Mucosa of descending colon (tissue), 3 donors: ENCODE data around the gene HDAC9. TPM values are rescaled to one million over a fixed set of nuclear protein-coding genes. Genes with fewer than 3 reads are reported as not detected.

Experiments
- ATAC-seq: fragments of 200-7000 bp; cut with Tn5 transposase; one replicate; pipeline ENCODE4 v1.9.1; 2020; ENCODE audit warnings: mild to moderate bottlenecking, moderate library complexity
- DNase-seq, 3 donors: peaks; one replicate each; pipeline ENCODE4 v3.0.0-alpha.2; 2020
- H3K36me3 ChIP-seq: fragments of 200-600 bp; one replicate; pipeline ENCODE4 v1.8.0; 2021; ENCODE audit warnings: low read depth, mild to moderate bottlenecking
- H3K4me1 ChIP-seq: fragments of 200-600 bp; one replicate; pipeline ENCODE4 v1.8.0; 2021; ENCODE audit warnings: low read depth, mild to moderate bottlenecking
- H3K4me3 ChIP-seq: fragments of 200-600 bp; one replicate; pipeline ENCODE4 v1.8.0; 2021; ENCODE audit warnings: mild to moderate bottlenecking
- H3K9me3 ChIP-seq: fragments of 200-600 bp; one replicate; pipeline ENCODE4 v1.8.0; 2021; ENCODE audit warnings: mild to moderate bottlenecking
- CTCF ChIP-seq: fragments of 200-600 bp; IDR thresholded peaks from one replicate; pipeline ENCODE4 v1.8.0; 2022; ENCODE audit warnings: antibody characterized with exemption, mild to moderate bottlenecking
- intact Hi-C, 2 donors: fragments of 100-400 bp; cut with DNase I in 1 of 2; cut with micrococcal nuclease in 1 of 2; formaldehyde crosslinking; loops; one replicate each; pipeline versions ENCODE4 v1.11.0 to v1.11.1; 2022; cut with DNase I, micrococcal nuclease
- total RNA-seq, 3 donors: library from RNA; stranded (reverse); fragmentation: NEBNext Ultra II Directional in 2 of 3; extraction: Animal tissue kit (Norgen Biotek cat#: 25700) in 2 of 3; gene quantifications; one replicate each; pipeline versions ENCODE4 v1.2.1 to v1.2.4, GENCODE V29; 2021 to 2023
- donor health status: DM: no; HTN: no; CAD: no; lungs with moderate emphysema.
- donor health status: DM: no; HTN: no; CAD: no.
- donor health status: DM: no; HTN: yes; CAD: no.

HDAC9 gene
- total RNA-seq, 3 donors from 2014 or later: 16.0 to 20.4 (median 17.5) TPM

DNA sequence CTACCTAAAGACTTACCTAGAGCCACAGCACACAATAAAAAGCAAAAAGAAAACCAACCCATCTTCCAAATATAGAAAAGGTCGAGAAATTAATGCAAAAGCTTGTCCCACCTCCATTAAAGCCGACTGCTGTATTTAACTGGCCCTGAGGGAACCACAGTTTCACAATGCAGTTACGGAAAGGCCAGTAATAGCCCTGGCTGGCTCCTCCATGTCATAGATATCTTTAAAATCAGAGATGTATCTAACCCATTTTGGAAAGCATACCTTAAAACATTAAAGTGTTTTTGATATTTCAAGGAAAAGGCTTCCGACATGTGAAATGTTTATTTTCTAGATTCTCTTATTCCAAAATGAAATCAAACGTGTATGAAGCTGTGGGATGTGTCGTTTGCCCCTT, 23.0 kb downstream of the HDAC9 start:
- Histone ChIP-seq H3K4me1 (no peaks in the 10 kb centered on the region), H3K9me3 (no peaks in the 10 kb centered on the region), H3K36me3 (no peaks in the 10 kb centered on the region), H3K4me3 (no peak overlapping the region)
- no peak for ATAC-seq
- TF ChIP-seq CTCF: no peak
- no peak for DNase-seq
- intact Hi-C loops: no loop called here

GRCh38 chr7:18520450-18521235, 25.1 kb downstream of the HDAC9 start:
- DNase-seq (no peak), ATAC-seq (peak; percentile 44)
- TF ChIP-seq CTCF: no peak
- H3K4me3 ChIP-seq: no peak overlapping the region
- no peaks in the 10 kb centered on the region for H3K4me1 ChIP-seq
- no peaks in the 10 kb centered on the region for H3K9me3 ChIP-seq
- intact Hi-C loops: no loop called here
- H3K36me3 ChIP-seq: no peaks in the 10 kb centered on the region

DNA sequence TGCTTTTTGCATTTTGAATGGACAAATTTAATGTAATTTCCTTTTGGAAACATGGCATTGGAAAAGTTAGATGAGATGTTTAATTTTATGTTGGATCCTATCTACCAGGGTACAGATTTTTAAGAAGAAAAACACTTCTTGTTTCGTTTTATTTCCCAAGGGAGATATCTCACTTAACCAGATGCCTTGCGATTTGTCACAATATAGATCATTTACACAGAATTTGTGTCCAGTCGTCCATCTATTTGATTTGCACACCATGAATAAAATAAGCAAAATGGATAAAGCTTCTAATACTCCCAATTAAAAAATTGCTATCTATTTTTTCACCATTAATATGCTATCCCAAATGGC, 25.7 kb downstream of the HDAC9 start:
- intact Hi-C loops: no loop called here
- H3K4me3 ChIP-seq: no peak overlapping the region
- TF ChIP-seq CTCF: no peak
- no peaks in the 10 kb centered on the region for H3K4me1 ChIP-seq
- H3K9me3 ChIP-seq: no peaks in the 10 kb centered on the region
- DNase-seq: no peak
- H3K36me3 ChIP-seq: no peaks in the 10 kb centered on the region
- no peak for ATAC-seq

DNA sequence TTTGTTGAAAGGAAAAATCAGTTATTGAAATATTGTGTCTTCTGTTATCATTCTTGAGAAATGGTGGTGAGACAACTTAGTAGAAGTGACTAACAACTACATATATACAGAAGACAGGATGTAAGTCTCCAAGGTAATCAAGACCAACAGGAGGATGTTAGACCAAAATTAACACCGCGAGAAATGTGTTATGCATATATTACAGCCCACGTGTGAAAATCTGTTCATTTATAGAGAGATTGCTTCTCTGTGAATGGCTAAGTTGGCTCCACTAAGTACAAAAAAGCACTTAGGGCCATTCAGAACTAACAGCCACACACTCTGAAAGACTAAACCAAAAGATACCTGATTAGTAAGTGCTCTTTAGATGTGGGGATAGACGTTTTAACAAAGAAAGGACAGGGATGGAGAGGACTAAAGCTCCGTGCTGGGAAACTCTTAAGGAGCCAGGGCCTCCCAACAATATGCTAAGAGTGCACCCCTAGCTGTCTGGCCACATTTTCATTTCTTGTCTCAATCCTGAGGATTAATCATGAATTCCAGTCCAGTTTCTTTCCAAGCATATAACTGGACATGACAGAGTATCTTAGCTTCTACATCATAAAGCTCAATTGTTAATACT, 26.5 kb downstream of the HDAC9 start:
- no peak for TF ChIP-seq CTCF
- no peak for ATAC-seq
- Histone ChIP-seq H3K36me3 (no peaks in the 10 kb centered on the region), H3K4me3 (no peak overlapping the region), H3K4me1 (no peaks in the 10 kb centered on the region), H3K9me3 (no peaks in the 10 kb centered on the region)
- DNase-seq: no peak
- intact Hi-C loops: no loop called here

GRCh38 chr7:18524248-18524647, 28.7 kb downstream of the HDAC9 start:
- no peaks in the 10 kb centered on the region for H3K4me1 ChIP-seq
- no peaks in the 10 kb centered on the region for H3K9me3 ChIP-seq
- no peaks in the 10 kb centered on the region for H3K36me3 ChIP-seq
- intact Hi-C loops: no loop called here
- H3K4me3 ChIP-seq: no peak overlapping the region
- ATAC-seq (no peak), DNase-seq (no peak)
- no peak for TF ChIP-seq CTCF
